ENCODE data around the gene ARHGAP29.

Gene ARHGAP29

GRCh38 chr1:94245747-94246438, 8.5 kb upstream of the ARHGAP29 start:
- TF ChIP-seq CTCF (IDR thresholded peaks at IDR 0.05; ENCODE audit: borderline replicate concordance, control extremely low read depth, extremely low read depth, insufficient read depth, missing control alignments): no peak
- in situ Hi-C loops (cut with MboI; ENCODE audit: low sequenced_read_pairs, unreplicated experiment): no loop called here
- no peak for DNase-seq (ENCODE audit: low spot score)

- TF ChIP-seq CTCF (IDR thresholded peaks at IDR 0.05; ENCODE audit: borderline replicate concordance, control extremely low read depth, extremely low read depth, insufficient read depth, missing control alignments): no peak
- DNase-seq (ENCODE audit: low spot score): no peak
- in situ Hi-C loops (cut with MboI; ENCODE audit: low sequenced_read_pairs, unreplicated experiment): no loop called here
Measured at GRCh38 chr1:94244816-94245215, 7.4 kb upstream of the ARHGAP29 start.

GRCh38 chr1:94243665-94244064, 6.3 kb upstream of the ARHGAP29 start:
- DNase-seq (ENCODE audit: low spot score): no peak
- no peak for TF ChIP-seq CTCF (IDR thresholded peaks at IDR 0.05; ENCODE audit: borderline replicate concordance, control extremely low read depth, extremely low read depth, insufficient read depth, missing control alignments)
- in situ Hi-C loops (cut with MboI; ENCODE audit: low sequenced_read_pairs, unreplicated experiment): no loop called here

- DNase-seq (ENCODE audit: low spot score): no peak
- no peak for TF ChIP-seq CTCF (IDR thresholded peaks at IDR 0.05; ENCODE audit: borderline replicate concordance, control extremely low read depth, extremely low read depth, insufficient read depth, missing control alignments)
- in situ Hi-C loops (cut with MboI; ENCODE audit: low sequenced_read_pairs, unreplicated experiment): no loop called here
Measured at GRCh38 chr1:94240822-94241221, 3.4 kb upstream of the ARHGAP29 start.

- in situ Hi-C loops (cut with MboI; ENCODE audit: low sequenced_read_pairs, unreplicated experiment): no loop called here
- no peak for DNase-seq (ENCODE audit: low spot score)
- TF ChIP-seq CTCF (IDR thresholded peaks at IDR 0.05; ENCODE audit: borderline replicate concordance, control extremely low read depth, extremely low read depth, insufficient read depth, missing control alignments): no peak
Measured at GRCh38 chr1:94239796-94240195, 2.4 kb upstream of the ARHGAP29 start.

GRCh38 chr1:94239051-94239450, 1.7 kb upstream of the ARHGAP29 start:
- TF ChIP-seq CTCF (IDR thresholded peaks at IDR 0.05; ENCODE audit: borderline replicate concordance, control extremely low read depth, extremely low read depth, insufficient read depth, missing control alignments): no peak
- DNase-seq (ENCODE audit: low spot score): no peak
- in situ Hi-C loops (cut with MboI; ENCODE audit: low sequenced_read_pairs, unreplicated experiment): no loop called here
